ENCODE measurements around the gene COBL.

Gene COBL

DNA sequence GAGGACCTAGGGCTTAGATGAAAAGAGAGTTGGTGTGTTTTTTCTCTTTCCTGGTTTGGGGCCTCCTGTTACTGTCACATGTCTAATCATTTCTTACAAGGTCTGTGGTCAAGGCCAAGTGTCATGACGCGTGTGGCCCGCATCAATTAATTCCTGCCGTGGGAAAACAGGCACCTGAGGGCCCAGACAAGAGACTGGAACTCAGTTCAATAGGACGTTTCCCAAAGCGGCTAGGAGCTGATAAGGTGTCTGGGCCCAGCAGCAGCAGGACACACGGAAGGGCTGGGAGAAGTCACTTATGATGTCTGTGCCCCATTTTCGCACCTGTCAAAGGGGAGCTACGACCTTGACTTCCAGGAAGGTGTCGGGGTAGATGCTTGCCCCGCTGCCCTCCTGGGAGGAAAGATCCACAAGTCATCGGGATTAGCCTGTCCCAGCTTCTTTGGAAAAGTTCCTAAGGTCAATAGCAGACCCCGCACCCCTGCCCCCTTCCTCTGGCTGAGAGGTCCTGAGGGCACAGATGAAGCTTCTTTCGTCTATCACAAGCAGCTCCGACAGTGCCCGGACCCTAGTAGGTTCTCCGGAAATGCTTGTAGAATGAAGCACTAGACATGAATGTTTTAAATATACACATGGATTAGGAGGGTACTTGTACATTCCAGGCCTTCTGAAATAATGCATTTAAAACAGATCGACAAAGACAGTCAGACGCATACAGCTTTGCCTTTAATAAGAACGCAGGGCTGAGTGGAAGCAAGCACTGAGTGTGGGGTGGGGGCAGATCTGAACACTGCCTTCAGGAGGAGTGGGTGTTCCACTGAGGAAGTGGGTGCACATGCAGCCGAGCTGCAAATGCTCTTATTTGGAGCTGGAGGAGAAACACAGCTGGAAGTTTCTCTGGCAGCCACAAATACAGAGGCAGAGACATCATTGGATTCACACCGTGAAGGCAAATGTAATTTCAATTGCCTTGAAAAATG, 296.4 kb downstream of the COBL start:
- no peak for DNase-seq (ENCODE audit: low spot score)

DNA sequence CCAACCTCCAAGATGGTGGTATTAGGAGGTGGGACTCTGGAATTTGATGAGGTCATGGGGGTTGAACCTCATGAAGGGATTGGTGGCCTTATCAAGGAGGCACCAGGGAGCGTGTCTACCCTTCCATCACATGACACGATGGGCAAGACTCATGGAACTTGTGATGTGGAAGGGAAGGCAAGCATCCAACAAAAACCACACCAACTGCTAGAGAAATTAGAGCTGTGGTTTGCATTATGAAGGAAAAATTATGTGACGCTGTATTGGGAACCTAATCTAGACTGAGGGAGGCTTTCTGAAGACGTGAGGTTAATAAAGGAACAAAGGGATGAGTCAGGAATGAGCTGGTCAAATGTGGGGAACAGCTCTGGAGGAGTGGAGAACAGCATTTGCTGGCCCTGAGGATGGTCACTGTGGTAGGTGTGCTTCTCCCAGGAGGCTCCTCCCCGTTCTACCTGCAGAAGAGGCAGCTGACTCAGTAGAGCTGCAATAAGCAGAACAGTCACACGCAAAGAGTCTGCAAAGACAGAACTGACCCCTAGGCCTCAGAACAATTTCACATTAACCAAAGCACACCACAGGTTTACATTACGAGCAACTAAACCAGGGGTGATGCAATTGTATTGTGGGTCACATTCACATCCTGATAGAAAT, 297.3 kb downstream of the COBL start:
- no peak for DNase-seq (ENCODE audit: low spot score)

DNA sequence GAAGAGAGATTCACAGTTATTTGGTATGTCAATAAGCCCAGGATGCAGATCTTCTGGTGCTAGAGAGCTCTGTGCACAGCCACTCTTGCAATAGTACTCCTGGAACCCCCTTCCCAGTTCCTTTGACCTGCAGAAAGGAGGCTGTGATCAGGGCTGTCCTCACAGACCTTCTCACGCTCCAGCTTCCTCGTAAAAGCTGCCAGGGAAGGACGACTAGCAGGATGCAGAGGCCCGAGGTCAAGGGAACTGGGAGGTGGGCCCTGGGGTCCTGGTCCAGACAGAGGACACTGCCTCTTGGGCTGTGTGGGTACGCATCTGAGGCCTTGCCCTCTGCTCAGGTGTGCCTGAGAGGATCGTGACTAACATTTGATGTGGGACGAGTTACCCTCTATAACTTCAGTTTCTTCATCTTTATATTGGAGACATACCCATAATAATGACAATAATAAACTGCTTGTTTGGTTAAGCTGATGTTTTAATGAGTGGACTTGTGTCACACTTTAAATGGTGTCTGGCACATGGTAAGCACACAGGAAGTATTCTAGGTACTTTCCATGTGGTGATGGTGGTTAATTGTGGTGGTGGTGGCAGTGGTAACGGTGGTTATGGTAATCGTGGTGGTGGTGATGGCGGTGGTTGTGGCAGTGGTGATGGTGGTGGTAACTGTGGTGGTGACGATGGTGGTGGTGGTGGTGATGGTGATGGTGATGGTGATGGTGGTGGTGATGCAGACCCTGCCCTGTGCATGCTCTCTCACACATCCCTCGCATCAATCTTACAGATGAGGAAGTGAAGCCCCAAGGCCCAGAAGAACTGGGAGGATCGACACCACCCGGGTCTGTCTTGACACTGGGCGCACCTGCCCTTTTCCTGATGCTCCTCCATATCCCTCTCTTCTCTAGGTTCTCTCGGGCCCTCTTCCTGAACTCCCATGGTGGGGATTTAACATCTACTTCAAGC, 298.8 kb downstream of the COBL start:
- no peak for DNase-seq (ENCODE audit: low spot score)

DNA sequence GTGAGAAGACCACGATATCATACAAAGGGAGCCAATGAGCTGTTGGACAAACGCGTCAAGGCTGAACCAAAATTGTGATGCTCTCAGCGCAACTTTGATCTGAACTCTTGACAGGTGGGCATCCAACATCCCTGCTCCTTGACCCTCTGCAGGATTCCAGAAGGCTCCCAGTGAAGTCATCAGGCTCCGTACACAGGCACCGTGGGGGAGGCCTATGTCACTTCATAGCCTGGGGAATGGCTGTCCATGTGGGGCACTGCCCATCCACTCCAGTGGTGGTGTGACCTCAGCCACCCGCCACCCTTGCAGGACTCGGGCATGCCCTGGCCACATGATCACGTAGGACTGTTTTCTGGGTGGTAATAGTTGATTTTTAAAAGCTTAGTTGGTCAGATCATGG, 300.1 kb downstream of the COBL start:
- DNase-seq (ENCODE audit: low spot score) = no peak

DNA sequence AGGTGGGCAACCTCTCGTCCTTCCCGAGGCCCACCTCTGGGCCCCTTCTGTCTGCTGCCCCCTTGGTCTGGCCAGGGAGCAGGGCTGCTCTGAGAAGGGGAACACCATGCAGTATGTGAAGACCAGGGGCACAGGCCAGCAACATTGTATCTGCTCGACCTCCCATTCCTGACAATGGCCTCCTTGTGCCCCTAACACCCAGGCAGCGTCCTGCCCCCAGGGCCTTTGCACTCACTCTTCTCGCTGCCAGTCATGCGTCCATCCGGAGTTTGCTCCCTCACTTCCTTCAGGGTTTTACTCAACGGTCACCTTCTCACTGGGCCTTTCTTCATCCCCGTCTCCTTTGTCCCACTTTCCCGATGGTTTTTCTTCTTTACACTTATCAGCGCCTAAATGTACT, 301.0 kb downstream of the COBL start:
- DNase-seq (ENCODE audit: low spot score) = no peak

DNA sequence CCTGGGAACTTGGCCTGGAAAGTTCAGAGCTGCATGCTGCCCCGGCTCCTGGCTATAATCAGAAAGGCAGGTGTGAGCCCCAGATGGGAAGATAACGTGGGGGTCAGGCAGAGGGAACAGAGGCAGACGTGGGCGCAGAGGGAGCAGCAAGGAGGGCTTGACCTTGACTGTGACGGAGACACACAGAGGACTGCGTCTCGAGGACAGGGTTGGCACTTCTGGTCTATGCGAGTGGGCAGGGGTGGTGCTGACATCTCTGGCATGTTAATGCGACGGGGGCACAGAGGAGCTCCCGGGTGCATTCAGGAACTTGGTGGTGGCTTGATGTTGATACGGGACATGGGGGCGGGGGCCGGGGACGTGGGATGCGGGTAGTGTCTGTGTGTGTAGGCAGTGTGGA, 301.8 kb downstream of the COBL start:
- DNase-seq (ENCODE audit: low spot score) = no peak

DNA sequence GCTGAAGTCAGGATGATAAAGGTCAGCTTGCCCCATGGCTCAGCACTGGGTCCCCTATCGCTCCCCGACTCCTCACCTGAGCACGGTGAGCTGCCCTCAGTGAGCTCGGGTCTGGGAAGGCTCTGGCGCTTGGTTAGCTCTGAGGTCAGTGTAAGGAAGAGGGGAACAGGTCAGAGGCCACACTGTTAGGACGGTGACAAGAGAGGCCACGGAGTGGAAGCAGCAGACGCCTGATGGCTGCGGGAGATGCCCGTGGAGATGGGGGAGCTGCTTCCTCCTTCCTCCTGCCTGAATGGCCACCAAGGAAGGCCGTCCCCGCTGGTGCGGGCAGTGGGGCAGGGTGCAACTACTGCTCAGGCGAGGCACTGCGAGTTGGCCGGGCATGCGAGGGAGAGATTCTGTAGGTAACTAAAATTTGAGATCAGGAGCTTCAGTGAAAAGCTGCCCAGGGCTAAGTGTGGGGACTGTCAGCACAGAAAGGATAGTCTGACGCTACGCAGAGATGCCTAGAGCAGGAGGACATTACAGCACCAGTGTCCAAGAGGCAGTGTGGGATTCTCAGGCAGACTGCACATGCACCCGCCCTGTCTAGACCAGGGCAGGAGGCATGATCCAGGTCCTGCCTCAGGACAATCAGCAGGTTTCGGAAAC, 302.6 kb downstream of the COBL start:
- DNase-seq (ENCODE audit: low spot score) = no peak

DNA sequence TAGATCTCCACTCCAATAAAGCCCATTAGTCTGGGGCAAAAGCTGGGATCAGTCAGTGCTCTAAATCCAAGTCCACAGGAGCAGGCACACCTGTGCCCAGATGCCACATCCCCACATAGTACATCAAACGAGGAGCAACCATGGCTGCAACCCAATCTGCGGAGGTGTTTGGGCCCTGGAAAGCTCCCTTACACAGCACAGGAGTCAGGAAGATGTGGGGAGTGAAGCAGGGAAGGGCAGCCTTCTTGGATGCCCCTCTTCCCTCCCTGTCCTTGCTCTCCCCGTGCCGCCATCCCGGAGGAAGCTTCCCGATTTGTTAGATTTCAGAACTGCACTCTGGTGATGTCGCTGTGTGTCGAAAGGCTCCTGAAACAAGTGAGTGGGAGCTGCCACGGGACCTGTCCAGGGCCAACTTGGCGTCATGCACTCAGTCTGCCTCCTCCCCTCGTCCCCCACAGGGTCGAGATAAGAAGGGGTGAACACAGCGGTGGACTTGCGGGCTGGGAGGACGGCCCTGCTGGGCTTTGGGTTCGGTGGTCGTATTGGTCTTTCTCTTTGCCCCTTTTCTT, 303.3 kb downstream of the COBL start:
- DNase-seq (ENCODE audit: low spot score) = no peak

DNA sequence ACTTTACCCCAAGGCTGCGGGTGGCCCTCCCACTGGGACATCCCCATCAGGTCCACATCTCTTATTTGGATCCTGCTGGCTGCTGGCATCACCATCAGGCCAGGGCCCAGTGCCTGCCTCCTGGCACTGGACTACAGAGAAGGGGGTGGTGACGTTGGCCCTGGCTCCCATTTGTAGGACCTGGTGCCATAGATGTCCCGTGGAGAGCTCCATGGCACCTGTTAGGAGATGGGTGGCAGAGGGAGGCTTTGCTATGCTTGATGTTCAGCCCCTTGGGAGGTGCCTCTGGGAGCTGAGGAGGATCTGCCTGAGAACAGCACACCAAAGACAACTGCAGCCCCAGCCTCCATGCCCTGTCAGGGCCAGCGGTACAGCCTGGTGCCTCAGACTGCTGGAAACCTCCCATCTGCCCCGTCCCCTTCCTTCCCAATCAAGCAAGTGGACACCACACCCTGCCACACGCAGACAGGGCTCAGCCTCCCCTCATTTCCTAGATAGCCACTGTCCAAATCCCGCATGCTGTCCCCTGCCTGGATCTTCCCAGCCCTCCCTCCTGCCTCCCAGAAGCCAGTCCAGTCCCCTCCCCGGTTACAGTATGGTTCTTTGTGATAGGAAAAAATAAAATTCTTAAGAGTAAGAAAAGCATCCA, 303.9 kb downstream of the COBL start:
- no peak for DNase-seq (ENCODE audit: low spot score)

DNA sequence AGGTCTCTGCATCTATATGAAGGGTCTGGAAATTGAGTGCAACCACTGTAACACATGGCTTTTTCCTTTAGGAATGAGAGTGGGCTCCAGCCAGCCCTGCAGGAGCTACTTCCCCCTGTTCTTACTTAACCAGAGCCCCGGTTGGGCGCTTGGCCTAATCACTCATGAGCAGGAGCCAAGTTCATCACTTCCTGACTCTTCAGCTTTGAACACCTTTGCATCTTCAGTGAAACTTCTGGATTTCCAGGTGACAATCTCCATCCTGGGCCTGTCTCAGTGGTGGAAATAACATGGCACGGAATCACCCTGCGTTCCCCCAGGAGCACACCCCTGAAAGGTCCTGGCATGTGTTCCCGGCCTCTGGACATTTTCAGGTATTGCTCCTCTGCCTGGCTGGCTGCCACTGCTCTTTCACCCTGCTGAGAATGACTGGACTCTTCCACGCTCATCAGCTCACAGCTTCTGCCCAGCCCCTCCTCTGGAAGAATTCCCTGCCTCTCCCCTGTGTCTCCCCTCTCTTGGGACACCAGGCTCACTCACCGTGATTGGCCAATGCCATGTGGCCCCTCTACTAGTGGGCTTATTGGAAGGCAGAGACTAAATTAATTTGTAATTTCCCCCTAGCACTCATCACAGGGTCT, 304.8 kb downstream of the COBL start:
- DNase-seq (ENCODE audit: low spot score) = no peak

DNA sequence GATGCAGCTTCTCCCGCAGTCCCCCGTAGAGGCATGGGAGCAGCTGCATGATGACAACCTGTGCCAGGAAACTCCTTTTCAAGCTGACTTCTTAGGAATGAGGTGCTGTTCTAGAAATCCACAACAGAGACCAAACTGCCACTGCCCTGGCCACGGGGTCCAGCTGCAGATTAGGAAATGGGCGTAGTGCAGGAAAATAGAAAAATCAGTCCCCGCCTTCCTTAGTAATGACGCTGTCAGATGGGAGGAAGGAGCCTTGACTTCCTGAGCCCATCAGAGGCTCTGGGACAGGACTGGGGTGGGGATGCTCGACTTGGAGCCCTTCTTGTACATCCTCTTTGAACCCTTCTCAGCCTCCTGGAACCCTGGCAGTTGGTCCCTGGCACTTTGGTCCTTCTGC, 306.1 kb downstream of the COBL start:
- DNase-seq (ENCODE audit: low spot score) = no peak

DNA sequence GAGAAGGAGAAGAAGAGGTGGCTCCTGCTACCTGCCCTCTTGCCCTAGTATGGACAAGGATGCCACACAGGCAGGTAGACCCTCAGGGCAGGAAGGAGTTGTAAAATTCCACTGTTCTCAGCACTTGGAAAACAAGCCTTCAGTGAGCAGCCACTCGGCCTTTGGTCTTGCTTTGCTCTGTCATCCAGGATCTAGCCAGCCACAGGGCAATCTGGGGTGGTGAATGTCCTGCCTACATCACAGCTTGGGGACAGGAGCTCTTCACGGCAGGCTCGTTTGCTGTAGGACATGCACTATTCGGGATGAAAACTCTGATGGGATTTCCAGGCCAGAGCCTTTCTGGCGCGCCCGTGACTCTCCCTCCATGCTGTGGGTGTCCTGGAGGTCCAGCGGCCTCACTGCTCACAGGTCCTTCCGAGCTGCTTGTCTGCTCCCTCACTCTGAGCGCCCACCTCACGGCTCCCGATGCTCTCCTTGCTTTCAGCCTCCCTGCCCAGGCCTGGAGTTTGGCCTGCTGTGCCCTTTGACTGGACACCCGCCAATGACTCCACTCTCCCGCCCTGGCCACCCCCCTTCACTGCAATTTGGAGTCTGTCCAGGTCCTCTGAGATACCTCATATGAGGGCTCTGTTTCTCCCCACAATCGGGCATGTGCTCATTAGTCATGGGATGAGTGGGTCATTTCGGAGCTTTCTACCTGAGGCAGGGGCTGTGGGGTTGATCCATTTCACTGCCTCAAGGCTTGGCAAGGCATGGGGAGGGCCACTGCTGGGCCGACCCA, 306.7 kb downstream of the COBL start:
- peak; percentile 1 for DNase-seq (ENCODE audit: low spot score)

DNA sequence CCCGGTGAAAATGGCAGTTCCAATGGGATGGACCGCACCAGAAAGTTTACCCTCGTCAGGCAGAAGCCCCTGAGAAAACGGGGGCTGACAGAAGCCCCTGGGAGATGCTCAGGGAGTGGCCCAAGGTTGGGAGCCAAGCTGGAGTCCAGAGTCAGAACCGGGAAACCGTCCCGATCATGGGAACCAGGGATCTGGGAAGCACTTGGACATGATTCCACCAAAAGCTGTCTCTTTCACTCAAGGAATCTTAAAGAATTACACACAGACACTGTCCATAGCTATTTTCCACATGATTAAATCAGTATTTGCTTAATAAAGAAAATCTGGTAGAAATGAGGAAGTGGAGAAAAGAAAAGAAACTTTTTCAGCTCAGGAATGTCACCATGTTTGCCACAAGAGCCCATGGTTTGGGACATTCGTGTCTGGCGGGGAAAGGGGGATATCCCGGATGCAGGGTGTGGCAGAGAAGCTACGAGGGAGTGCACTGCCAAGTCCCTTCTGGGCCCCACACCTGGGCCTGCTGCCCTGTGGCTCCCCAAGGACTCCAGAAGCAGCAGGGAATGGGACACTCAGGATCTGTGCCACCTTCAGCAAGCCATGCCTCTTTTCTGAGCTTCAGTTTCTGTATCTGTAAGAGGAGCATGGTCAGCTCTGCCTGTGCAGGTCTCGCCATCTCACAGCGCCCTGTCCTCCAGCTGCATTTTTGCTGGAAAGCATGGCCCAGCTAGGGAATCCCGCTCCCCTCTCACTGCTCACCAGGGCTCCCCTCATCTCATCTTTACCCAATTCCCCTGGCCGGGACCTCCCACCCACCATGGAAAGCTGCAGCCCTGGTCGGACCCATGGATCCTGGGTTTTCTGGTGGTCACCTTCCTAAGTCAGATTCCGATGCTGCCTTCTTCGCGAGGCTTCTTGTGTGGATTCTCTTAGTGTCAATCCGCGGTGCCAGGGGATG, 308.8 kb downstream of the COBL start:
- no peak for DNase-seq (ENCODE audit: low spot score)

DNA sequence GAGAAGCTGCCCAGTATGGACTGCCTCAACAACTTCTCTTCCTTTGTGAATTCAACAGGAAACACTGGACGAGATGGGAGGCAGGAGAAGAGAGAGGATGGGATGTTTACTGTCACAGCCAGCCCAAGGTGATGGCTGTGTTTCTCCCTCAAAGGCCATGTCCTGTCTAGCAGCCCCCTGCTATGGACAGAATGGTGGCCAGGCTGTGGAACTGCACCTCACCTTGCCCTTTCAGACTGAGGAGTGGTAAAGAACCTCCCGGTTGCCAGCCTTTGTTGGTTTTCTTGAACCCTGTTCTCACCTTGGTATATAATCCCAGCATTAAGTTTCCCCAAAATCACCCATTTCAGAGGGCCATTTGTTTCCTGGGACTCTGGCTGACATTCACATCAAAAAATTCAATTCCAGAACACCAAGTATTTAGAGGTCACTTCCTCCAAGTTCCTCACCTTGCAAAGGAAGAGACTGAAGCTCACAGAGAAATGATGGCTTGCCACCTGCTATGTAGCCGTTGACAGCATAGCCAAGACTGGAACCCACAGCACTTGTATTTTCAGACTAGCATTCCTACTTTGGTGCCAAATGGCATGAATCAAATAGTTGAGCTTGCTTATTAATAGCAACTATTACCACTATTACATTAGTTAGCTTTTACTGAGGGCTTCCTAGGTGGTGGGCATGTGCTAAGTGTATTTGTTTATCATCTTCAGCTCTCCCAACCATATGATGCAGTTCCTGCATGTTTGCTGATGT, 309.9 kb downstream of the COBL start:
- DNase-seq (ENCODE audit: low spot score) = no peak

DNA sequence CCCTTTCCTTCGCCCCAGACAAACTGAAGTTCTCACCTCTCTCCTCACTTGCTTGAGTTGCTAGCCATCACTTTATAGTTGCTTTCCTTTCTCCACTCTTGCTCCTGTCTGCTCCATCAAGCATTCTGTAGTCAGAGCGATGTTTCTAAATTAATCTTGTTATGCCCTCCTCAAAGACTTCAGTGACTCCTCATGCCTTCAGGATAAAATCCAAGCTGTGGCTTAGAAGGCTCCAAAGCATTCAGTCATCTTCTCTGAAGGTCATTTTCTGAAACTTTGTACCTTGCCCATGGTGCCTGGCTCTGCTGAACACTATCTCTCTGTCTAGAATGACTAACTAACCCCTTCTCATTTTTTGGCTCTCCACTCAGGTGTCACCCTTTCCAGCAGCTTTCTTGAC, 311.5 kb downstream of the COBL start:
- no peak for DNase-seq (ENCODE audit: low spot score)

DNA sequence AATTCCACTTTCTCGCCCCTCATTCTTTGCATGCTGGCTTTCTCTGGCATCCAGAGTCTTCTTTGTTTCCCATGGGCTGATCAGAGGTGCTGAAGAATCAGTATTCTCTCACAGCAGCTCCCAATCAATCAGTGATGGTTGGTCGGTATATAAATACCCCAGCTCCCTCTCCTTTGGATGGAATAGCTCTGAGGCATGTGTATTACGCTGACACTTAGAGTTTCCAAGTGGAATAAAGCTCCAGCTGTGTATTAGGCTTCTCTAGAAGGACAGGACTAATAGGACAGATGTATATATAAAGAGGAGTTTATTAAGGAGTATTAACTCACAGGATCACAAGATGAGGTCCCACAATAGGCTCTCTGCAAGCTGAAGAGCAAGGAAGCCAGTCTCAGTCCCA, 315.7 kb downstream of the COBL start:
- no peak for DNase-seq (ENCODE audit: low spot score)

DNA sequence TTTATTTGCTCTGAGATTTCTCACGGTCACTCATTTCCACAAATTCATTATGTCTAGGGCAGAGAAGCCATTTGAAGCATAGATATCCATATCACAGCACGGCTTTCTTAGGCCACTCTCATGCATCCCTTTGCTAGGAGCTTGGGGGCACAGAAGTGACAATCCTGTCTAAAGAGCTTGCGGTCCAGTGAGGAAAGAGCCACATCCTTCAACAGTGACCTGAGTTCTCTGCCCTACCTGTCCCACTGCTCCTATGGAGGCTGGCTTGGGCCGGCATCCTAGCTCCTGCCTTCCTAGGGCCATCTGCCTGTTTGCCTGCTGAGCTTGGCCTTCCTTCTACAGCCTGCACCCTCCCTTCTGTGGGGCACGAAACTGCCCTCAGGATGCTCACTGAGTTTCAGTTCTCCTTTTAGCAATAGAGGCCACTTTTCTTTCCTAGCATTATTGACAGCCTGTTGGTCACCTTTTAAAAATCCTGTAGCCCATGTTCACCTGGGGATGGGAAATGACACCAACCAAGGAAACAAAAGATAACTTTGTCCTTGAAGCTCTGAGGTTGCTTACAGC, 321.8 kb downstream of the COBL start:
- DNase-seq (ENCODE audit: low spot score) = no peak

Measured in Ammon's horn (tissue), 1 donor.